Trophoblast cell (in vitro differentiated cells and primary cell): Measurements from ENCODE around the gene HDAC9.
"Not testable (repeated sequence)": the region's sequence is repeated elsewhere in the genome, so short reads cannot be mapped to it uniquely, and the experiment has no call there.

Source experiments
- DNase-seq, 2 donors: peaks; one replicate each; pipeline ENCODE4 v3.0.0-alpha.2; 2016
- H2AFZ ChIP-seq: 2 replicates; pipeline ENCODE4 v1.6.1; 2013; ENCODE audit warnings: low read length, moderate library complexity, mild to moderate bottlenecking; ENCODE audit not compliant: insufficient read depth, poor library complexity
- H2AK5ac ChIP-seq: 2 replicates; pipeline ENCODE4 v1.6.1; 2013; ENCODE audit warnings: mild to moderate bottlenecking, low read length
- H2BK120ac ChIP-seq: 2 replicates; pipeline ENCODE4 v1.6.1; 2013; ENCODE audit warnings: low read length, mild to moderate bottlenecking, moderate library complexity; ENCODE audit not compliant: insufficient read depth, poor library complexity
- H2BK12ac ChIP-seq: 2 replicates; pipeline ENCODE4 v1.6.1; 2013; ENCODE audit warnings: mild to moderate bottlenecking, low read length, moderate library complexity
- H2BK5ac ChIP-seq: 2 replicates; pipeline ENCODE4 v1.6.1; 2013; ENCODE audit warnings: low read length, low read depth, moderate library complexity, mild to moderate bottlenecking; ENCODE audit not compliant: poor library complexity
- H3K14ac ChIP-seq: 2 replicates; pipeline ENCODE4 v1.6.1; 2013; ENCODE audit warnings: mild to moderate bottlenecking, low read length
- H3K18ac ChIP-seq: 2 replicates; pipeline ENCODE4 v1.6.1; 2013; ENCODE audit warnings: mild to moderate bottlenecking, low read length
- H3K23ac ChIP-seq: 2 replicates; pipeline ENCODE4 v1.6.1; 2013; ENCODE audit warnings: low read length
- H3K27ac ChIP-seq: 2 replicates; pipeline ENCODE4 v1.5.1; 2013; ENCODE audit warnings: low read depth, mild to moderate bottlenecking, inconsistent platforms, low read length, moderate library complexity
- H3K27me3 ChIP-seq: 2 replicates; pipeline ENCODE4 v1.6.1; 2013; ENCODE audit warnings: inconsistent platforms, mild to moderate bottlenecking, low read length, moderate library complexity; ENCODE audit not compliant: insufficient read depth
- H3K36me3 ChIP-seq, 2 experiments: 1 replicate in 1 of 2; 2 replicates in 1 of 2; pipeline ENCODE4 v1.6.1; 2013; ENCODE audit warnings: low read length in 2 of 2, mild to moderate bottlenecking in 2 of 2, moderate library complexity in 1 of 2; ENCODE audit not compliant: insufficient read depth in 2 of 2, control insufficient read depth in 1 of 2
- H3K4ac ChIP-seq: 2 replicates; pipeline ENCODE4 v1.6.1; 2013; ENCODE audit warnings: low read depth, mild to moderate bottlenecking, low read length, moderate library complexity
- H3K4me1 ChIP-seq, 2 experiments: 1 replicate in 1 of 2; 2 replicates in 1 of 2; pipeline ENCODE4 v1.6.1; 2013; ENCODE audit warnings: low read length in 2 of 2, mild to moderate bottlenecking in 2 of 2, moderate library complexity in 1 of 2; ENCODE audit not compliant: insufficient read depth in 2 of 2, control insufficient read depth in 1 of 2
- H3K4me2 ChIP-seq: 2 replicates; pipeline ENCODE4 v1.6.1; 2013; ENCODE audit warnings: inconsistent platforms, mild to moderate bottlenecking, low read length, moderate library complexity
- H3K4me3 ChIP-seq: 2 replicates; pipeline ENCODE4 v1.5.1; 2013; ENCODE audit warnings: mild to moderate bottlenecking, low read depth, low read length, inconsistent platforms
- H3K79me1 ChIP-seq: one replicate; pipeline ENCODE4 v1.6.1; 2013; ENCODE audit warnings: low read length
- H3K79me2 ChIP-seq: 2 replicates; pipeline ENCODE4 v1.6.1; 2013; ENCODE audit warnings: low read length, mild to moderate bottlenecking; ENCODE audit not compliant: control insufficient read depth, insufficient read depth, poor library complexity
- H3K9ac ChIP-seq: 2 replicates; pipeline ENCODE4 v1.6.1; 2013; ENCODE audit warnings: mild to moderate bottlenecking, low read length
- H3K9me3 ChIP-seq: 2 replicates; pipeline ENCODE4 v1.6.1; 2013; ENCODE audit warnings: low read depth, mild to moderate bottlenecking, control low read depth, inconsistent platforms, low read length; ENCODE audit not compliant: insufficient read depth
- H4K12ac ChIP-seq: 2 replicates; pipeline ENCODE4 v1.6.1; 2013; ENCODE audit warnings: low read depth, mild to moderate bottlenecking, low read length, moderate library complexity
- H4K8ac ChIP-seq: 2 replicates; pipeline ENCODE4 v1.6.1; 2013; ENCODE audit warnings: low read depth, mild to moderate bottlenecking, low read length, moderate library complexity
- H4K91ac ChIP-seq: one replicate; pipeline ENCODE4 v1.6.1; 2013; ENCODE audit warnings: low read depth, mild to moderate bottlenecking, low read length, moderate library complexity
- WGBS: extraction: QIAGEN DNeasy Blood & Tissue Kit; methylation state at CpG from one replicate; pipeline ENCODE4 v1.1.7; 2013; ENCODE audit warnings: missing lambda C conversion rate; ENCODE audit not compliant: insufficient read length, insufficient coverage; ENCODE audit errors: extremely low coverage; 5-methylcytosine and 5-hydroxymethylcytosine counted together

HDAC9 gene

DNA sequence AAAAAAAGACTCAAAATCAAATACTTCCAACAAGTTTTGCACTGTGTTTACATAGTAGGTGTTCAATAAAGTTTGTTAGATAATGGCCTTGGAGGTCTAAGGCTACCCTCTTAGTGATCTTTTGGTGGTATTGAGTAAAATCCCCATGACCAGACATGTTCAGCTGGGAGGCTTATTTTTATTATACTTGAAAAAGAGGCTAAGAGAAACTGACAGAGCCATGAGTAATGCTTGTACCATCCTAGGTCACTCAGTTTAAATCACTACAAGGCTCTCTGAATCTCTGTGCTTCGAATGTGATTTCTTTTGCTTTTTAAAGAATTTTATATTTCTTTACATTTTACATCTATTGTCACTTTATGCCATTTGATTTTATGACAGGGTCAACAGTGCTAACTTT, 531.3 kb downstream of the HDAC9 start:
- no peak overlapping the region for H3K9ac ChIP-seq
- H2BK120ac ChIP-seq, result no peak overlapping the region
- no peak overlapping the region for H4K91ac ChIP-seq
- no peak overlapping the region for H4K8ac ChIP-seq
- no CpG with 5 or more reads among the region's 1 CpG for WGBS
- no peak overlapping the region for H3K4me3 ChIP-seq
- H3K4ac ChIP-seq, result no peak overlapping the region
- no peak overlapping the region for H2AK5ac ChIP-seq
- H3K4me1 ChIP-seq, result no peaks in the 10 kb centered on the region
- no peak overlapping the region for H3K18ac ChIP-seq
- no peak overlapping the region for H3K27ac ChIP-seq
- no peak overlapping the region for H3K23ac ChIP-seq
- no peak overlapping the region for H3K4me2 ChIP-seq
- no peak overlapping the region for H2BK12ac ChIP-seq
- no peak for DNase-seq
- H3K14ac ChIP-seq, result no peak overlapping the region
- H3K9me3 ChIP-seq, result no peaks in the 10 kb centered on the region
- no peaks in the 10 kb centered on the region for H3K79me2 ChIP-seq
- no peak overlapping the region for H2BK5ac ChIP-seq
- H3K27me3 ChIP-seq, result no peaks in the 10 kb centered on the region
- no peaks in the 10 kb centered on the region for H3K79me1 ChIP-seq
- no peaks in the 10 kb centered on the region for H3K36me3 ChIP-seq
- no peak overlapping the region for H2AFZ ChIP-seq
- no peak overlapping the region for H4K12ac ChIP-seq

DNA sequence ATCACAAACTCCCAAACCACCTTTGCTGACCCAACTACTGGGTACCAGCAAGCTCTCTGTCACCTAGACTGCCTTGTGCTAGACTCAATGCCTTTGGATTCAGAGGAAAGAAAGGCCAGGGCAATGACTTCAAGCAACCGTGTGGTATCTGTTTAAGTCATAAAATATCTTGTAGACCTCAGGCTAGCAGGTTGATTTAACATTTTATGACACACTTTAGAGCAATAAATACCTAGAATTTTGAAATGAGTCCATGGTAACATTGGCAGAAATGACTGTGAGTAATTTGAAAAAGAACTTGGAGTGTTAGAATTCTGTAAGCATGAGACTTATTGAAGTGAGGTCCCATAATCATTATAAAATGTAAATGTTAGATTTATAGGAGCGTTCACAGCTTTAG, 534.7 kb downstream of the HDAC9 start:
- Histone ChIP-seq H3K4ac (no peak overlapping the region), H2AK5ac (no peak overlapping the region), H3K4me3 (no peak overlapping the region), H4K12ac (no peak overlapping the region), H3K4me1 (no peaks in the 10 kb centered on the region), H2AFZ (no peak overlapping the region), H3K4me2 (no peak overlapping the region), H3K18ac (no peak overlapping the region), H3K9me3 (no peaks in the 10 kb centered on the region), H2BK12ac (no peak overlapping the region), H4K91ac (no peak overlapping the region), H4K8ac (no peak overlapping the region), H3K9ac (no peak overlapping the region), H3K27me3 (no peaks in the 10 kb centered on the region), H3K79me2 (no peaks in the 10 kb centered on the region), H3K36me3 (no peaks in the 10 kb centered on the region), H3K79me1 (no peaks in the 10 kb centered on the region), H2BK120ac (no peak overlapping the region), H3K27ac (no peak overlapping the region), H3K14ac (no peak overlapping the region), H2BK5ac (no peak overlapping the region), H3K23ac (no peak overlapping the region)
- no peak for DNase-seq
- no CpG with 5 or more reads among the region's 2 CpGs for WGBS

DNA sequence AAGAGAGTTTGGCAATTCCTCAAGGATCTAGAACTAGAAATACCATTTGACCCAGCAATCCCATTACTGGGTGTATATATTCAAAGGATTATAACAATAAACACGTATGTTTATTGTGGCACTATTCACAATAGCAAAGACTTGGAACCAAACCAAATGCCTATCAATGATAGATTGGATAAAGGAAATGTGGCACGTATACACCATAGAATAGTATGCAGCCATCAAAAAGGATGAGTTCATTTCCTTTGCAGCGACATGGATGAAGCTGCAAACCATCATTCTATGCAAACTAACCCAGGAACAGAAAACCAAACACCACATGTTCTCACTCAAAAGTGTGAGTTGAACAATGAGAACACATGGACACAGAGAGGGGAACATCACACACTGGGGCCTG, 537.4 kb downstream of the HDAC9 start:
- not testable (repeated sequence) for H2BK12ac ChIP-seq, H2AFZ ChIP-seq, DNase-seq, H3K4ac ChIP-seq, H3K4me1 ChIP-seq, H3K9ac ChIP-seq, H3K23ac ChIP-seq, H4K12ac ChIP-seq, H3K27me3 ChIP-seq, H3K14ac ChIP-seq, H2AK5ac ChIP-seq, H3K4me3 ChIP-seq, H3K9me3 ChIP-seq, H3K18ac ChIP-seq, H2BK120ac ChIP-seq, H3K4me2 ChIP-seq, H2BK5ac ChIP-seq, H3K36me3 ChIP-seq, H4K8ac ChIP-seq, H3K79me1 ChIP-seq, H3K27ac ChIP-seq, H4K91ac ChIP-seq, H3K79me2 ChIP-seq
- WGBS, result no CpG with 5 or more reads among the region's 3 CpGs

DNA sequence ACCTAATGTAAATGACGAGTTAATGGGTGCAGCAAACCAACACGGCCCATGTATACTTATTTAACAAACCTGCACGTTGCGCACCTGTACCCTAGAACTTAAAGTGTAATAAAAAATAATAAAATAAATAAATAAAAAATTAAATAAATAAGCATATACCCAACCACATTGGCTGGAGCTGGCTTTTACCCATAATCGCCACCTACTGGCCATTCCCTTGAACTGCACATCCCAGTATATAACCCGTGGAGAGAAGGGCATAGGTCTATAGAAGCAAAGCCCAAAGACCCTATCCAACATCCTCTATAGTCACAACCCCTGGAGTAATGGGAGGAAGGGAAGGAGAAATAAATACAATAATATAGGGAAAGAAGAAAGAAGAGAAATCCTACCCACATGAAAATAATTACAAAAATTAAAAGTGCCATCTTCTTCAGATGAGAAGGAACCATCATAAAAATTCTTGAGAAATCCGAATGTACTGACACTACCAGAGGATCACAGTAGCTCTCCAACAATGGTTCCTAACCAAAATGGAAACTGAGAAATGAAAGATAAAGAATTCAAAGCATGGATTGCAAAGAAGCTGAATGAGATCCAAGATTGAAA, 556.3 kb downstream of the HDAC9 start:
- Histone ChIP-seq H3K23ac (no peak overlapping the region), H3K4me1 (no peaks in the 10 kb centered on the region), H3K27ac (no peak overlapping the region), H2BK12ac (no peak overlapping the region), H2BK120ac (no peak overlapping the region), H3K9me3 (no peaks in the 10 kb centered on the region), H2BK5ac (no peak overlapping the region), H3K9ac (no peak overlapping the region), H4K91ac (no peak overlapping the region), H3K27me3 (no peaks in the 10 kb centered on the region), H3K4me2 (no peak overlapping the region), H3K4me3 (no peak overlapping the region), H3K79me2 (no peaks in the 10 kb centered on the region), H2AFZ (no peak overlapping the region), H3K14ac (no peak overlapping the region), H3K18ac (no peak overlapping the region), H4K12ac (no peak overlapping the region), H3K79me1 (no peaks in the 10 kb centered on the region), H4K8ac (no peak overlapping the region), H3K36me3 (no peaks in the 10 kb centered on the region), H2AK5ac (no peak overlapping the region), H3K4ac (no peak overlapping the region)
- DNase-seq, result peak; percentile 11 to 67
- no CpG with 5 or more reads among the region's 7 CpGs for WGBS
